ENCODE results near the gene CCDC149. TPM values are rescaled to one million over a fixed set of nuclear protein-coding genes. Genes with fewer than 3 reads are reported as not detected.

CCDC149 gene
- total RNA-seq, 1 donor from 2014 or later, result 10.2 TPM

GRCh38 chr4:24915121-24915922 is 2.5 kb upstream of the CCDC149 start:
- Histone ChIP-seq H3K9ac (ENCODE audit: low read length) (no peak overlapping the region), H2AFZ (ENCODE audit: low read depth, low read length) (no peak overlapping the region), H3K4me1 (ENCODE audit: insufficient read depth, low read length) (peaks cover 3% of the 10 kb centered on the region), H3K4me3 (ENCODE audit: insufficient read depth, low read depth, low read length) (no peak overlapping the region), H4K20me1 (ENCODE audit: insufficient read depth, low read length) (no peaks in the 10 kb centered on the region), H3K36me3 (ENCODE audit: insufficient read depth, low read length) (no peaks in the 10 kb centered on the region), H3K4me2 (ENCODE audit: low read length) (no peak overlapping the region), H3K79me2 (ENCODE audit: insufficient read depth, low read length) (peaks cover 4% of the 10 kb centered on the region), H3K27me3 (ENCODE audit: insufficient read depth, low read length) (no peaks in the 10 kb centered on the region), H3K27ac (ENCODE audit: low read depth, low read length) (no peak overlapping the region), H3K9me3 (ENCODE audit: insufficient read depth, low read depth, low read length) (peaks cover 4% of the 10 kb centered on the region)
- Mint-ChIP-seq H3K27ac (ENCODE audit: unreplicated experiment) (no peak overlapping the region), H3K4me1 (ENCODE audit: low read depth, unreplicated experiment) (no peaks in the 10 kb centered on the region), H3K9me3 (ENCODE audit: unreplicated experiment) (peaks cover 4% of the 10 kb centered on the region), H3K27me3 (ENCODE audit: low read depth, unreplicated experiment) (peaks cover 4% of the 10 kb centered on the region), H3K36me3 (ENCODE audit: low read depth, unreplicated experiment) (peaks cover 1% of the 10 kb centered on the region), H3K4me3 (ENCODE audit: unreplicated experiment) (no peak overlapping the region)
- no peak for DNase-seq (ENCODE audit: low read depth)
- TF ChIP-seq, protein P1, sequence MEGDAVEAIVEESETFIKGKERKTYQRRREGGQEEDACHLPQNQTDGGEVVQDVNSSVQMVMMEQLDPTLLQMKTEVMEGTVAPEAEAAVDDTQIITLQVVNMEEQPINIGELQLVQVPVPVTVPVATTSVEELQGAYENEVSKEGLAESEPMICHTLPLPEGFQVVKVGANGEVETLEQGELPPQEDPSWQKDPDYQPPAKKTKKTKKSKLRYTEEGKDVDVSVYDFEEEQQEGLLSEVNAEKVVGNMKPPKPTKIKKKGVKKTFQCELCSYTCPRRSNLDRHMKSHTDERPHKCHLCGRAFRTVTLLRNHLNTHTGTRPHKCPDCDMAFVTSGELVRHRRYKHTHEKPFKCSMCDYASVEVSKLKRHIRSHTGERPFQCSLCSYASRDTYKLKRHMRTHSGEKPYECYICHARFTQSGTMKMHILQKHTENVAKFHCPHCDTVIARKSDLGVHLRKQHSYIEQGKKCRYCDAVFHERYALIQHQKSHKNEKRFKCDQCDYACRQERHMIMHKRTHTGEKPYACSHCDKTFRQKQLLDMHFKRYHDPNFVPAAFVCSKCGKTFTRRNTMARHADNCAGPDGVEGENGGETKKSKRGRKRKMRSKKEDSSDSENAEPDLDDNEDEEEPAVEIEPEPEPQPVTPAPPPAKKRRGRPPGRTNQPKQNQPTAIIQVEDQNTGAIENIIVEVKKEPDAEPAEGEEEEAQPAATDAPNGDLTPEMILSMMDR (IDR thresholded peaks at IDR 0.05; ENCODE audit: insufficient read depth, low read depth, low read length), result no peak
- TF ChIP-seq EZH2 (IDR thresholded peaks at IDR 0.05; ENCODE audit: insufficient read depth, low read length), result no peak
- FAIRE-seq, result no peak

- DNase-seq (ENCODE audit: low read depth) (no peak), FAIRE-seq (no peak)
- no peak overlapping the region for H3K4me3 Mint-ChIP-seq (ENCODE audit: unreplicated experiment)
- H3K4me2 ChIP-seq (ENCODE audit: low read length), result no peak overlapping the region
- H3K27ac Mint-ChIP-seq (ENCODE audit: unreplicated experiment), result no peak overlapping the region
- H3K79me2 ChIP-seq (ENCODE audit: insufficient read depth, low read length), result peaks cover 4% of the 10 kb centered on the region
- no peaks in the 10 kb centered on the region for H3K4me1 Mint-ChIP-seq (ENCODE audit: low read depth, unreplicated experiment)
- no peaks in the 10 kb centered on the region for H3K9me3 ChIP-seq (ENCODE audit: insufficient read depth, low read depth, low read length)
- H3K9me3 Mint-ChIP-seq (ENCODE audit: unreplicated experiment), result peaks cover 13% of the 10 kb centered on the region
- peaks cover 10% of the 10 kb centered on the region for H3K36me3 Mint-ChIP-seq (ENCODE audit: low read depth, unreplicated experiment)
- H3K27me3 Mint-ChIP-seq (ENCODE audit: low read depth, unreplicated experiment), result peaks cover 4% of the 10 kb centered on the region
- H4K20me1 ChIP-seq (ENCODE audit: insufficient read depth, low read length), result no peaks in the 10 kb centered on the region
- no peak overlapping the region for H3K27ac ChIP-seq (ENCODE audit: low read depth, low read length)
- TF ChIP-seq EZH2 (IDR thresholded peaks at IDR 0.05; ENCODE audit: insufficient read depth, low read length), result no peak
- TF ChIP-seq, protein P1 (IDR thresholded peaks at IDR 0.05; ENCODE audit: insufficient read depth, low read depth, low read length), result no peak
- H3K27me3 ChIP-seq (ENCODE audit: insufficient read depth, low read length), result no peaks in the 10 kb centered on the region
- H2AFZ ChIP-seq (ENCODE audit: low read depth, low read length), result no peak overlapping the region
- H3K4me1 ChIP-seq (ENCODE audit: insufficient read depth, low read length), result peaks cover 3% of the 10 kb centered on the region
- H3K9ac ChIP-seq (ENCODE audit: low read length), result no peak overlapping the region
- H3K36me3 ChIP-seq (ENCODE audit: insufficient read depth, low read length), result no peaks in the 10 kb centered on the region
- H3K4me3 ChIP-seq (ENCODE audit: insufficient read depth, low read depth, low read length), result no peak overlapping the region
Observed at GRCh38 chr4:24914460-24914859, 1.6 kb upstream of the CCDC149 start.

DNA sequence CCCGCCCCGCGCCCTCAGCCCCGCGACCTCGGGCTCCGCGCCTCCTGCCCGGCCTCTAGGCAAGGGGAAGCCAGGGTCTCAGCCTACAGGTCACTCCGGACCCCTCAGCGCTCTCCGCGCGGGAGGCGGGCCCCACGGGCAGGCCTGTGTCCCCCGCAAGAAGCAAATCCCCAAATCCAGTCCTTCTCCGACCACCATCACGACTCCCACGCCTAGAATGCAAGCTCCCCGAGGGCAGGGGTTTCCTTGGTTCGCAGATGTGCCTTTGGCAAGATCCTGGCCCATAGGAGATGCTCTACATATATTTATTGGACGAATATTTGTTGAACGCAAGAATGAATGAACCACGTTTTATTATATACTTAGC is 260 bp upstream of the CCDC149 start:
- H3K9ac ChIP-seq (ENCODE audit: low read length), result peak overlapping the region; percentile 86
- Mint-ChIP-seq H3K4me1 (ENCODE audit: low read depth, unreplicated experiment) (no peaks in the 10 kb centered on the region), H3K9me3 (ENCODE audit: unreplicated experiment) (peaks cover 12% of the 10 kb centered on the region), H3K36me3 (ENCODE audit: low read depth, unreplicated experiment) (peaks cover 17% of the 10 kb centered on the region), H3K27me3 (ENCODE audit: low read depth, unreplicated experiment) (no peaks in the 10 kb centered on the region), H3K27ac (ENCODE audit: unreplicated experiment) (peak overlapping the region; percentile 80), H3K4me3 (ENCODE audit: unreplicated experiment) (peak overlapping the region; percentile 92)
- no peak for TF ChIP-seq EZH2 (IDR thresholded peaks at IDR 0.05; ENCODE audit: insufficient read depth, low read length)
- TF ChIP-seq, protein P1 (IDR thresholded peaks at IDR 0.05; ENCODE audit: insufficient read depth, low read depth, low read length), result no peak
- peak overlapping the region; percentile 54 for H3K4me3 ChIP-seq (ENCODE audit: insufficient read depth, low read depth, low read length)
- no peaks in the 10 kb centered on the region for H3K9me3 ChIP-seq (ENCODE audit: insufficient read depth, low read depth, low read length)
- H3K4me2 ChIP-seq (ENCODE audit: low read length), result peak overlapping the region; percentile 90
- H2AFZ ChIP-seq (ENCODE audit: low read depth, low read length), result peak overlapping the region; percentile 99
- DNase-seq (ENCODE audit: low read depth), result no peak
- FAIRE-seq, result no peak
- H3K79me2 ChIP-seq (ENCODE audit: insufficient read depth, low read length), result peaks cover 4% of the 10 kb centered on the region
- no peaks in the 10 kb centered on the region for H3K27me3 ChIP-seq (ENCODE audit: insufficient read depth, low read length)
- peaks cover 6% of the 10 kb centered on the region for H3K36me3 ChIP-seq (ENCODE audit: insufficient read depth, low read length)
- H3K4me1 ChIP-seq (ENCODE audit: insufficient read depth, low read length), result peaks cover 3% of the 10 kb centered on the region
- H4K20me1 ChIP-seq (ENCODE audit: insufficient read depth, low read length), result no peaks in the 10 kb centered on the region
- peak overlapping the region; percentile 72 for H3K27ac ChIP-seq (ENCODE audit: low read depth, low read length)

Measured in astrocyte (in vitro differentiated cells and primary cell).